ENCODE results near the gene ERCC5.

ERCC5 gene

GRCh38 chr13:102902789-102903347, 57.0 kb downstream of the ERCC5 start:
- TF ChIP-seq CTCF (IDR thresholded peaks at IDR 0.05; ENCODE audit: low read depth, low read length, missing control alignments), result no peak
- H3K4me3 ChIP-seq (ENCODE audit: low read depth, low read length), result no peak overlapping the region
- no peak for DNase-seq (ENCODE audit: low read depth)

GRCh38 chr13:102903659-102904407, 58.0 kb downstream of the ERCC5 start:
- no peak overlapping the region for H3K4me3 ChIP-seq (ENCODE audit: low read depth, low read length)
- TF ChIP-seq CTCF (IDR thresholded peaks at IDR 0.05; ENCODE audit: low read depth, low read length, missing control alignments), result peak; percentile 47
- no peak for DNase-seq (ENCODE audit: low read depth)

GRCh38 chr13:102904408-102904862, 58.6 kb downstream of the ERCC5 start:
- H3K4me3 ChIP-seq (ENCODE audit: low read depth, low read length), result no peak overlapping the region
- no peak for DNase-seq (ENCODE audit: low read depth)
- no peak for TF ChIP-seq CTCF (IDR thresholded peaks at IDR 0.05; ENCODE audit: low read depth, low read length, missing control alignments)

- TF ChIP-seq CTCF (IDR thresholded peaks at IDR 0.05; ENCODE audit: low read depth, low read length, missing control alignments), result no peak
- no peak for DNase-seq (ENCODE audit: low read depth)
- no peak overlapping the region for H3K4me3 ChIP-seq (ENCODE audit: low read depth, low read length)
These were observed 60.3 kb downstream of the ERCC5 start for GRCh38 chr13:102905905-102906771.

- TF ChIP-seq CTCF (IDR thresholded peaks at IDR 0.05; ENCODE audit: low read depth, low read length, missing control alignments), result no peak
- DNase-seq (ENCODE audit: low read depth), result no peak
- no peak overlapping the region for H3K4me3 ChIP-seq (ENCODE audit: low read depth, low read length)
These were observed 61.4 kb downstream of the ERCC5 start for GRCh38 chr13:102907016-102907756.

GRCh38 chr13:102907886-102908515, 62.2 kb downstream of the ERCC5 start:
- no peak for DNase-seq (ENCODE audit: low read depth)
- no peak overlapping the region for H3K4me3 ChIP-seq (ENCODE audit: low read depth, low read length)
- no peak for TF ChIP-seq CTCF (IDR thresholded peaks at IDR 0.05; ENCODE audit: low read depth, low read length, missing control alignments)

All from GM12864 (cell line).